Astrocyte (in vitro differentiated cells and primary cell): ENCODE data around the gene SSTR4. TPM values are rescaled to one million over a fixed set of nuclear protein-coding genes. Genes with fewer than 3 reads are reported as not detected.

Experiments
- DNase-seq: peaks from one replicate; pipeline ENCODE4 v3.0.0-alpha.2; 2010; ENCODE audit warnings: low read depth
- FAIRE-seq: peaks from 2 replicates; lab custom pipeline; 2011; peaks lifted over from hg19 to GRCh38; lab: Jason Lieb, UNC
- H2AFZ ChIP-seq: 2 replicates; pipeline ENCODE4 v1.6.0; 2012; ENCODE audit warnings: low read depth, low read length, inconsistent platforms
- H3K27ac ChIP-seq: 2 replicates; pipeline ENCODE4 v1.5.1; 2011; ENCODE audit warnings: low read depth, low read length, inconsistent platforms
- H3K27me3 ChIP-seq: 2 replicates; pipeline ENCODE4 v1.6.0; 2011; ENCODE audit warnings: low read length, inconsistent platforms; ENCODE audit not compliant: insufficient read depth
- H3K36me3 ChIP-seq: 2 replicates; pipeline ENCODE4 v1.5.1; 2011; ENCODE audit warnings: low read length, inconsistent platforms; ENCODE audit not compliant: insufficient read depth
- H3K4me1 ChIP-seq: 2 replicates; pipeline ENCODE4 v1.5.1; 2011; ENCODE audit warnings: low read length, inconsistent platforms; ENCODE audit not compliant: insufficient read depth
- H3K4me2 ChIP-seq: 2 replicates; pipeline ENCODE4 v1.6.0; 2012; ENCODE audit warnings: low read length, inconsistent platforms
- H3K4me3 ChIP-seq: 2 replicates; pipeline ENCODE4 v1.5.1; 2011; ENCODE audit warnings: low read depth, mild to moderate bottlenecking, low read length, inconsistent platforms; ENCODE audit not compliant: insufficient read depth
- H3K79me2 ChIP-seq: 2 replicates; pipeline ENCODE4 v1.6.0; 2012; ENCODE audit warnings: mild to moderate bottlenecking, low read length, inconsistent platforms; ENCODE audit not compliant: insufficient read depth
- H3K9ac ChIP-seq: 2 replicates; pipeline ENCODE4 v1.6.0; 2012; ENCODE audit warnings: mild to moderate bottlenecking, low read length, inconsistent platforms
- H3K9me3 ChIP-seq: 2 replicates; pipeline ENCODE4 v1.5.1; 2012; ENCODE audit warnings: low read depth, mild to moderate bottlenecking, low read length, inconsistent platforms; ENCODE audit not compliant: insufficient read depth
- H4K20me1 ChIP-seq: 2 replicates; pipeline ENCODE4 v1.6.0; 2012; ENCODE audit warnings: low read length, inconsistent platforms; ENCODE audit not compliant: insufficient read depth
- H3K27ac Mint-ChIP-seq: one replicate; pipeline ENCODE4 v1.8.0; 2021; ENCODE audit warnings: mild to moderate bottlenecking, mixed read lengths; ENCODE audit not compliant: unreplicated experiment
- H3K27me3 Mint-ChIP-seq: one replicate; pipeline ENCODE4 v1.8.0; 2021; ENCODE audit warnings: low read depth, mixed read lengths; ENCODE audit not compliant: unreplicated experiment
- H3K36me3 Mint-ChIP-seq: one replicate; pipeline ENCODE4 v1.8.0; 2021; ENCODE audit warnings: low read depth, mixed read lengths; ENCODE audit not compliant: unreplicated experiment
- H3K4me1 Mint-ChIP-seq: one replicate; pipeline ENCODE4 v1.8.0; 2021; ENCODE audit warnings: low read depth, mixed read lengths; ENCODE audit not compliant: unreplicated experiment
- H3K4me3 Mint-ChIP-seq: one replicate; pipeline ENCODE4 v1.8.0; 2021; ENCODE audit warnings: mild to moderate bottlenecking, moderate library complexity, mixed read lengths; ENCODE audit not compliant: unreplicated experiment
- H3K9me3 Mint-ChIP-seq: one replicate; pipeline ENCODE4 v1.8.0; 2021; ENCODE audit warnings: mild to moderate bottlenecking, mixed read lengths; ENCODE audit not compliant: unreplicated experiment
- EZH2 ChIP-seq: IDR thresholded peaks from 2 replicates; pipeline ENCODE4 v1.6.1; 2012; ENCODE audit warnings: mild to moderate bottlenecking, low read length, inconsistent platforms; ENCODE audit not compliant: insufficient read depth
- total RNA-seq: library from RNA; stranded (reverse); gene quantifications from 2 replicates; pipeline ENCODE4 v1.2.1, GENCODE V29; 2021
- TF ChIP-seq, protein P1 (sequence below): IDR thresholded peaks from 2 replicates; pipeline ENCODE4 v1.5.1; 2011; ENCODE audit warnings: low read depth, mild to moderate bottlenecking, inconsistent platforms, low read length, moderate library complexity; ENCODE audit not compliant: insufficient read depth

The SSTR4 gene
- total RNA-seq, 1 donor from 2014 or later, result not detected

DNA sequence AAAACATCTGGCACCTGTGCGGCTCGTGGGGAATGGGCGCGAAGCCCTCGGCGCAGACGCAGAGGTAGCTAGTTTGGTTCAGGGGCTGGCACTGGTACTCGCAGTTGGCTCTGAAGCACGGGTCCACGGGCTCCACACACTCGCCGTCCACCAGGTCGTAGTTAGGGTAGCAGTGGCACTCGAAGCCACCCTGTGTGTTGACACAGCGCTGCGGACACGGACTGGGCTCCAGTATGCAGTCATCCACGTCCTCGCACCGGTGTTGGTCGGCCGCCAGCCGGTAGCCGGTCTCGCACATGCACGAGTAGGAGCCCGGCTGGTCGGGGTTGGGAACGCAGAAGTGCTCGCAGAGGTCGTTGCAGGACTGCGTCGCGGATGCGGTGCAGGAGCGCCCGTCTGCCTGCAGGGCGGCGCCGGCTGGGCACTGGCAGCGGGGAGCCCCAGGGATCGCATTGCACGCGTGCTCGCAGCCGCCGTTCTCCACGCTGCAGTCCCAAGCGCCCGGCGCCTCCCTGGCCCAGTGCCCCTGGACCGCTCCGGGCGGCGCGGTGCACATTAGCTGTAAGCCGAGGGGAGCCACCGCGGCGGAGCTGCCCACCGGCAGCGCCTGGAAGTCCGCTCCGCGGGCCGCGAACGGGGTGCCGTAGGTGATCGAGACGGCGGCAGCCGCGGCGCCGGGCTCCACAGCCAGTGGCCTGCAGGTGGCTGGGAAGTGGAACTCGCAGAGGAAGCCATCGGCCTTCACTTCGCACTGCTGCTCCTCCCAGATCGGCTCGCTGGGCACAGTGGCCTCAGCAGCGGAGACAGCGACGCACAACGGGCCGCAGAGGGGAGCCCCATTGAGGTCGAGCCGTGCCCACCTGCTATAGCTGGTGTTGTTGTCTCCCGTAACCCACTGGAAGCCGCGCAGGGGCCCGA, 13.4 kb downstream of the SSTR4 start:
- Histone ChIP-seq H4K20me1 (no peaks in the 10 kb centered on the region), H3K79me2 (peaks cover 9% of the 10 kb centered on the region), H3K4me2 (peak overlapping the region; percentile 98), H3K27ac (no peak overlapping the region), H2AFZ (peak overlapping the region; percentile 80), H3K9ac (peak overlapping the region; percentile 65), H3K4me3 (peak overlapping the region; percentile 61), H3K36me3 (no peaks in the 10 kb centered on the region), H3K27me3 (peaks cover 19% of the 10 kb centered on the region), H3K4me1 (peaks cover 24% of the 10 kb centered on the region), H3K9me3 (no peaks in the 10 kb centered on the region)
- H3K9me3 Mint-ChIP-seq, result peaks cover 4% of the 10 kb centered on the region
- H3K27me3 Mint-ChIP-seq, result peaks cover 40% of the 10 kb centered on the region
- FAIRE-seq (no peak), DNase-seq (peak; percentile 8)
- H3K27ac Mint-ChIP-seq, result no peak overlapping the region
- peak overlapping the region; percentile 79 for H3K4me3 Mint-ChIP-seq
- TF ChIP-seq EZH2, result peak; percentile 73
- TF ChIP-seq, protein P1, sequence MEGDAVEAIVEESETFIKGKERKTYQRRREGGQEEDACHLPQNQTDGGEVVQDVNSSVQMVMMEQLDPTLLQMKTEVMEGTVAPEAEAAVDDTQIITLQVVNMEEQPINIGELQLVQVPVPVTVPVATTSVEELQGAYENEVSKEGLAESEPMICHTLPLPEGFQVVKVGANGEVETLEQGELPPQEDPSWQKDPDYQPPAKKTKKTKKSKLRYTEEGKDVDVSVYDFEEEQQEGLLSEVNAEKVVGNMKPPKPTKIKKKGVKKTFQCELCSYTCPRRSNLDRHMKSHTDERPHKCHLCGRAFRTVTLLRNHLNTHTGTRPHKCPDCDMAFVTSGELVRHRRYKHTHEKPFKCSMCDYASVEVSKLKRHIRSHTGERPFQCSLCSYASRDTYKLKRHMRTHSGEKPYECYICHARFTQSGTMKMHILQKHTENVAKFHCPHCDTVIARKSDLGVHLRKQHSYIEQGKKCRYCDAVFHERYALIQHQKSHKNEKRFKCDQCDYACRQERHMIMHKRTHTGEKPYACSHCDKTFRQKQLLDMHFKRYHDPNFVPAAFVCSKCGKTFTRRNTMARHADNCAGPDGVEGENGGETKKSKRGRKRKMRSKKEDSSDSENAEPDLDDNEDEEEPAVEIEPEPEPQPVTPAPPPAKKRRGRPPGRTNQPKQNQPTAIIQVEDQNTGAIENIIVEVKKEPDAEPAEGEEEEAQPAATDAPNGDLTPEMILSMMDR, result no peak
- peaks cover 1% of the 10 kb centered on the region for H3K36me3 Mint-ChIP-seq
- H3K4me1 Mint-ChIP-seq, result peaks cover 2% of the 10 kb centered on the region

DNA sequence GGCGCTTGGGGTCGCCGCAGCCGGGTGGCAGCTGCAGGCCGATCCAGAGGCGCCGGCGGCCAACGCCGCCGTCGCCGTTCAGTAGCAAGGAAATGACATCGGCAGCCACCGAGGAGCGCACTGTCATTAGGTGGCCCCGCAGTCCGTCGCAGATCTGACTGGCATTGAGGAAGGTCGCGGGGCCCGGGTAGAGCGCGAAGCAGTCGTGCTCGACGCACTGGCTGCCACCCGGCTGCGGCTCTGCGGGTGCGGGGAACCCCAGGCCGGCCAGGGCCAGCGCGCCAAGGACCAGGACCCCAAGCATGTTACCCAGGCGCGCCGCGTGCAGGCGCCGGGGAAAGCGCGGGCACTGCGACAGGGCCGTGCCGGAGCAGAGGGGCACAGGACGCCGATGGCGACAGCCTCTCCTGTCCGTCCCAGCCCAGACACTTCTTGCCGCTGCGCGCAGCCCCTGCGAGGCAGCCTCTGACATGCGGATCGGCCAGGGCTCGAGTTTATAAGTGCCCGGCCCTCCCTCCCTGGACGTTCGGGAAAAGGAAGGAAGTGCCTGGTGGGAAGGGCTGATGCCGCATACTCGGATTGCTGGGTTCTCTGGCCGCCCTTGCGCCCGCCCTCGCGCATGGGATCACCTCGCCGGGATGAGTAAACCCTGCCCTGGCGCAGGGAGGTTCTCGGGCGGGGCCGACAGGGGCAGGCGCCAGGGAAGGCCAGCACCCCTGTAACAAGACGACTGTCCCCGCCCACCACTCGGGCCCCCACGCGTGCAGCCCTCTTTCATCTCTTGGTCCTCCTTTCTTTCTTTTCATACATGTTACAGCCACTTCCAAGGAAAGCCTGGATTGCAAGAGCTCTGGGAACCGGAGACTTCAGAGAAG, 14.3 kb downstream of the SSTR4 start, which contains the start of gene THBD:
Gene THBD, minus strand, starts transcription at position 472 of the 875 bp plus-strand sequence. Its CDS starts 168 bp downstream, at position 304.
- Histone ChIP-seq H3K9me3 (no peaks in the 10 kb centered on the region), H3K27ac (peak within 1 kb of the TSS; percentile 6), H3K36me3 (no peaks in the 10 kb centered on the region), H2AFZ (peak within 1 kb of the TSS; percentile 80), H4K20me1 (no peaks in the 10 kb centered on the region), H3K4me2 (peak within 1 kb of the TSS; percentile 98), H3K4me1 (peaks cover 24% of the 10 kb centered on the region), H3K4me3 (peak within 1 kb of the TSS; percentile 61), H3K9ac (peak within 1 kb of the TSS; percentile 65), H3K27me3 (peaks cover 19% of the 10 kb centered on the region), H3K79me2 (peaks cover 9% of the 10 kb centered on the region)
- Mint-ChIP-seq H3K9me3 (peaks cover 4% of the 10 kb centered on the region), H3K36me3 (no peaks in the 10 kb centered on the region), H3K4me1 (peaks cover 2% of the 10 kb centered on the region), H3K4me3 (peak within 1 kb of the TSS; percentile 91), H3K27ac (peak within 1 kb of the TSS; percentile 72), H3K27me3 (peaks cover 38% of the 10 kb centered on the region)
- FAIRE-seq (no peak), DNase-seq (peak; percentile 45)
- no peak for TF ChIP-seq EZH2
- TF ChIP-seq, protein P1, result no peak
